8988T (cell line): ENCODE data around the gene SLC10A2.
"Not testable (repeated sequence)": the region's sequence is repeated elsewhere in the genome, so short reads cannot be mapped to it uniquely, and the experiment has no call there.

Experiments used
- DNase-seq: peaks from one replicate; pipeline ENCODE4 v3.0.0; 2011

SLC10A2 gene

GRCh38 chr13:103066079-103066780, at the start of gene SLC10A2:
Gene SLC10A2, minus strand, starts transcription at chr13:103066417. Its CDS starts 168 bp downstream, at chr13:103066249.
- no peak for DNase-seq

DNA sequence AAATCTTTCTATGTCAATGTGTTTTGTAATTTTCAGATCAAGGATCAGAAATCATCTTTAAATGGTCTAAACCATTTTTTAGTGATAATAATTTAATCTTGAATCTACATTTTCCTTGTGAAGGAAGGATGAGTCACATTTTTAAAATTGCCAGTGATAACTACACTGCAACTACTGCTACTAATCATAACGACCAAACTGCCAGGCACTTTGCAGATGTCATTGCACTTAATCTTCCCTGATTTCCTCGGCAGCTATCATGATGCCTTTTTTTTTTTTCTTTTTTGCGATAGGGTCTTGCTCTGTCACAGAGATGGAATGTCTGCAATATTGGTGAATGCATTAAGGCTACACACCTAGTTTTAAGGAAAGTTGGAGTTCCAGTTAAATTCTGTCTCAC, 41.4 kb upstream of the SLC10A2 start:
- DNase-seq: no peak

DNA sequence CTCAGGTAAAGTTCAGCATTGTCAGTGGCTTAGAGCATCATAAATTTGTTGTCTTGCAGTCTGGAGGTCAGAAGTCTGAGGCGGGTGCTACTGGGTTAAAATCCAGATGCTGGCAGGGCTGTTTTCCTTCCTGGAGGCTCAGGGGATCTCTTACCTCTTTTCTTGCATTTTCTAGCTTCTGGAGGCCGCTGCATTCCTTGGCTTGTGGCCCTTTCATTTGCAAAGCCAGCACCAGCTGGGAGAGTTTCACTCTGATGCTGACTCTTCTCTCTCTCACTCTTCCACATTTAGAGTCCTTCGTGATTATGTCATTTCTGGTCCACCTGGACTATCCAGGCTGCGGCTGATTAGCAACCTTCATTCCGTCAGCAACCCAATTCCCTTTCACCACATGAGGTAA, 38.1 kb upstream of the SLC10A2 start:
- no peak for DNase-seq

GRCh38 chr13:103103456-103103855, 37.2 kb upstream of the SLC10A2 start:
- DNase-seq: not testable (repeated sequence)

GRCh38 chr13:103102482-103102881, 36.3 kb upstream of the SLC10A2 start:
- peak; percentile 28 for DNase-seq

DNA sequence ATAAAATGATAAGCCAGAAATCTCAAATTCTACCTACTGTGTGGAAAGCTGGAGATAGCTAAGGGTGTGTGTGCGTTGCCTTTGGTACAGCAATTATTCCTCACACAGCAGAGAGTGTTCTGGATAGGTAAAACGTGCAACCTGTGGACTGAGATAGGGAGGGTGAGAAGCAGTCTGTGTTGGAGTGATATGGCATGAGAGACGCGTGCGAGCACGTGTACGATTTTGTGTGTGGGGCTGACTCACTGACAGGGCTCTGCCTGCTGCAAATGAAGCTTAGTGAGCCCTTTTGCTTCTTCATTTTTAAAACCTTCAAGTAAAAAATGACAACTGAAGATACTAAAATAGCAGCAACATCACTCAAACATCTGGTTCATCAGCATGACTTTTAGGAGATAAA, 35.7 kb upstream of the SLC10A2 start:
- DNase-seq: no peak

GRCh38 chr13:103101500-103101899, 35.3 kb upstream of the SLC10A2 start:
- no peak for DNase-seq

GRCh38 chr13:103100830-103101229, 34.6 kb upstream of the SLC10A2 start:
- DNase-seq: no peak

GRCh38 chr13:103099722-103100293, 33.6 kb upstream of the SLC10A2 start:
- no peak for DNase-seq

DNA sequence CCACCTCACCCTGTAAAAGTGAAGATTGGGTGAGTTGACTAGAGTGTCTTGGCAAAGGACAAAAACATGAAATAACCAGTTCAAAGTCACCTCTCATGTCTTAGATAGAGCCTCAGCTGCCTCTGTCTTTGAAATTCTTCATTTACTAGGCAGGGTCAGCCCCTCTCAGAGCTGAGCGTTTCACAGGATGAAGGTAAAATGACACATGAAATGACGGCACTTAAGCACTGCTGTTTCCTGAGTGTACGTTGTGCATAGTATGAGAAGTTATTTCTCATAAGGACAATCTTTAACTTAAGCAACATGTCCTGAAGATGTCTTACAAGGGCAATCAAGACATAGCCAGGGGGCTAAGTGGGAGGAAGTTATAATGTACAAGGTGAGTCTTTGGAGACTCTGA, 32.3 kb upstream of the SLC10A2 start:
- DNase-seq: no peak

DNA sequence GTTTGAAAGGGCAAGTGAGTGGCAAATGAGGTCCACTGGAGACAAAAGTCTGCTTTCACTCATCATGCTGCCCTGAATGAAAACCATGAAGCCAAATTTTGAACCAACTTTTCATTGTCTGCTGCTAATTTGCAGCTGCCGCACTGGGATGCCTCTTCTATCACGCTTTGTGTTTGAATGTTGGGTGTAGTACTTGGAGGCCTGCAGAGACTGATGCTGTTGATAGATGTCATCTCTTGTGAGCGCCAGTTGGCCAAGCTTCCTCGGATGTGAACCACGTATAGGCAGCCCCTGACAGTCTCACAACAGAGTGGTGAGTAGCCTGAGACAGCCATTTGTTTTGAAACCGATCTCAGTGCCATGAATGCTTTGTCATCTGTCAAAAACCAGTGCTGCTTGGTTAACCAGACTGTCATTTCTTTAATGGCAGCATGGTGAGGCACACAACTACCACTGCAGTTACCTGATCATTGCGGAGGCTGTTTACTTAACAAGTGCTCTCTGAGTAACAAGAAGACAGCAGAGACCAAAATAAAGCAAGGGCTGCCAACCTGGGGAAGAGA, 31.2 kb upstream of the SLC10A2 start:
- DNase-seq: no peak

GRCh38 chr13:103093649-103094048, 27.4 kb upstream of the SLC10A2 start:
- DNase-seq: not testable (repeated sequence)

- DNase-seq: no peak
These were observed 21.1 kb upstream of the SLC10A2 start for GRCh38 chr13:103087275-103087674.

GRCh38 chr13:103081435-103081834, 15.2 kb upstream of the SLC10A2 start:
- no peak for DNase-seq

GRCh38 chr13:103078158-103078557, 11.9 kb upstream of the SLC10A2 start:
- no peak for DNase-seq

DNA sequence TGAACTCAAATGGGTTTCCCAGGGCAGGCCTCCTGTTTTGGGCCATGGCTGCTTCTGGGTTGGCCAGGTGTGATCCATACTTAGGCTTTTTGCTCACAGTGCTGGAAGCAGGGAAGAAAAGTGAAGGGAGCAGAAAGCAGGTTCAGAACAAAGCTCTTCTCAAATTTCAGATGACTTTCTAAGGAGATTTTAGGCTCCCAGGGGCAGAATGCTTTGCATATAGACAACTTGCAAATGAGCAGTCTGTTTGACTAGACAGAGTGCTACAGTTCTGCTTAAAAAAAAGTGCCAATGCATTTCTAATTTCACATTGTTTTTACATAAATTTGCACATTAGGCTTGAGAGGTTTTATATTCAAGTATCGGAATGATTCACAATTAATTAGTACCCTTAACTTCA, 2.6 kb upstream of the SLC10A2 start:
- no peak for DNase-seq

- DNase-seq: no peak
These were observed 1.7 kb upstream of the SLC10A2 start for GRCh38 chr13:103067751-103068555.

DNA sequence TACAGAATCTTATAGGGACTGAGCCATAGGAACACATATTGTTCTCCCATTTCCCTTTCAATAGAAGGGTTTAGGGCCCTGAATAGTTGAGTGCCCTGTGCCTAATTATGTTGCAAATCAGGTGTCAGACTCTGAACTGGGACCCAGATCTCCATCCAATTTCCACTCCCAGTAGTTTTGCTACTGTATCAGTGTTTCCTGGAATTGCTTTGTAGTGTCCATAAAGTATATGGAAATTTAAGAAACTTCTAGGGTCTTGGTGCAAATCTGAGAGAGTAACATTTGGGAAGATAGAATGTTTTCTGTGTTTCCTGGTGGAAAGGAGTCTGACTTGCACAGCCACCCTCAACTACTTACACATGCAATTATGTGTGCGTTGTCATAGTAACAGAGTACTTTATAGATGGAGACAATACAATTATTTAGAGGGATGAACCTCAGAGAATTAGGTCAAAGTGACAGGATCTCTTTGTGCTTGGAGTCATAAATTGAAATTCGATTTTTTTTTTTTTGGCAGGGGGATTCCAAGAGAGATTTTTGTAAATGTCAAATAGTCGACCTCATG, 646 bp upstream of the SLC10A2 start:
- DNase-seq: no peak

- no peak for DNase-seq
These were observed 2.8 kb downstream of the SLC10A2 start for GRCh38 chr13:103063376-103063775.

DNA sequence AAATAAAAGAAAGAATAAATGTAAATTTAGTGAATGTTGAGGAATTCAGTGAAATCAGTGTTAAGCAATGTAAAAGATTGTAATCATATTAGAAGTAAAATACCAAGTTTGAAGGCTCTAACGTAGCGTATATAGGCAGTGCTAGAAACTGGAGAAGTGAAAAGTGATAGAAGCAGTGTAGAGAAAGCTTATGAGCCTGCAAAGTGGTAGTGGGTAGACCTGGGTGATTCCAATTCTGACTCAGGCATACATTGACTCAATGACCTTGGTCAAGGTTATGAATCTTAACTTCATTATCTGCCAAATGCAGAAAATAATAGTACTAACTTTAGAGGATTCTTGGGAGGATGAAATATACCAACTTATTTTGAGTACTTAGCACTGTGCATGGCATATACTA, 4.1 kb downstream of the SLC10A2 start:
- DNase-seq: no peak

- DNase-seq: no peak
These were observed 10.2 kb downstream of the SLC10A2 start for GRCh38 chr13:103056008-103056407.

DNA sequence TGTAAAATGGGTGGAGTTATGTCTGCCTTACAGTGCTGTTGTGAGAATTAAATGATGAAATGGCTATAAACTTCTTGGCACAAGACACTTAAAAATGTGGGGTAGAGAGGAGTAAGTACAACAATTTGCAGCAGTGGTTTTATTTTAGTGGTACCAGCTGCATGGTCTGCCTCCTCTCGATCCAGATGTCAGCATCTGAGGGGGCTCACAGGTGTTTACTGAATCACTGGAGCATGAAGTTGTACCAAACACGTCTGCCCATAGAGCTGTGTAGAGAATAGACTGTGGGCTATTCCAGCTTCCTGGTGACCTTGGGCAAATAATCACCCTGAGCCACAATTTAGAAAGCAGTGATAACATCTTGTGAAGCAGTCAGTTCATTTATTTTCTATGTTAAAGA, 11.1 kb downstream of the SLC10A2 start:
- no peak for DNase-seq

DNA sequence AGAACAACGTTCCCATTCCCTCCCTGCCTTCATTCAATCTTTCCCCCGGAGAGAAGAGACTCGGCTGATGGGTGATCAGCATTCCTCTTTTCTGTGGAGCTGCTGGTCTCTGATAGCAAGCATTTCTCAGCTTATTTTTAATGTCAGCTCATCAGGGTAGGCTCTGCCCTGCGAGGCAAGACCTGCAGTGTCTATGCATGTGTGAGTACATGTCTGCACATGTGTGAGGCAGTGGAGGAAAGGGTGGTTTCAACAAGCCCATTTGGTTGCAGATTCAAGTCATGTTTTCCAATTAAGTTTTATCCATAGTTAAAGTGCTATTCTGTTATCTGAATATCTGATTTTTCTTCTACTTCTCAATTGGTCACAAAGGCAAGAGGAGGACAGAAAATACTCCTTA, 19.5 kb downstream of the SLC10A2 start:
- DNase-seq: no peak
